GM21360 (cell line): ENCODE measurements around the gene PKMYT1.

ENCODE experiments used
- ATAC-seq: cut with Tn5 transposase; IDR thresholded peaks from one replicate; pipeline ENCODE4 v1.9.1; 2021; ENCODE audit warnings: mild to moderate bottlenecking, moderate library complexity; ENCODE audit not compliant: unreplicated experiment

Gene PKMYT1

GRCh38 chr16:2974319-2975056 is 5.8 kb downstream of the PKMYT1 start:
- no peak for ATAC-seq

- ATAC-seq, result no peak
Observed at GRCh38 chr16:2973605-2974318, 6.5 kb downstream of the PKMYT1 start.

- no peak for ATAC-seq
Observed at GRCh38 chr16:2973093-2973492, 7.2 kb downstream of the PKMYT1 start.

GRCh38 chr16:2971985-2972784 is 8.1 kb downstream of the PKMYT1 start:
- no peak for ATAC-seq

GRCh38 chr16:2971134-2971984 is 8.9 kb downstream of the PKMYT1 start:
- ATAC-seq, result no peak

GRCh38 chr16:2970563-2970962 is 9.7 kb downstream of the PKMYT1 start:
- no peak for ATAC-seq

GRCh38 chr16:2969545-2970521 is 10.4 kb downstream of the PKMYT1 start:
- ATAC-seq, result peak; percentile 39

GRCh38 chr16:2968738-2969544 is 11.3 kb downstream of the PKMYT1 start, which contains the start of gene PAQR4:
TSS of gene PAQR4 (plus strand) at chr16:2969348. CDS start at chr16:2969675, 327 bp downstream.
- ATAC-seq, result peak; percentile 61

DNA sequence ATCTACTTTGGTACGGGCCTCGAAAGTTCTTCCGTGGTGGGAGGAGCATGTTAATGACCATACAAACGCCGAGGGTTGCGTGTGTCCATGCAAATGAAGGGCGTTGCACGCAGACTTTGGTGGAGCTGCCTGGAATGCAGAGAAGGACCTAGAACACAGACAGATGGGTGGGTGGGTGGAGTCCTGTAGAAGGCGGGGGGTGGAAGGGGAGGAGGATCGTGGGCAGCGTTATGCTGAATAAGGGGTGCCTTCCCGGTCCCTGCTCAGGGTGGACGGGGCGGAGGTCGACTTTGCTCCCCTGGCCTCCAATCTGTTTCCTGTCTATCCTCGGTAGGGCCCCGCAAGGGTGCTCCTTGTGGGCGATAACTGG is 11.9 kb downstream of the PKMYT1 start:
- ATAC-seq, result no peak

DNA sequence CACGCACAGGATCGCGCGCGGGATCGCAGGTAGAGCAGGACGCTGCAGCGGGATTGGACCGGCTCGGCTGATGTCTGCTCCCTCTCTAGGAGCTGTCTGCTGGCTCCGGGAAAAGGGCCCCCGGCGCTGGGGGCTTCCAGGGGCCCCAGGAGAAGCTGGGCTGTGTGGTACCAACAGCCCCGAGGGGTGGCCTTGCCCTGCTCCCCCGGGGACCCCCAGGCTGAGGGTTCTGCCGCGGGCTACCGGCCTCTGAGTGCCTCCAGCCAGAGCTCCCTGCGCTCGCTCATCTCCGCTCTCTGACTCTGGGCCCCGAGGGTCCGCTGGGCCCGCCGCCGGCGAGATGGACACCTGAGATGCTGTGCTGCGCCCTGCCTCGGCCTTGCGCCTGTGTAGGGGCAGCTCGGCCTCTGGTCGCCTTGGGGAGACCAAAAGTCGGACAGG is 12.5 kb downstream of the PKMYT1 start:
- ATAC-seq, result no peak

GRCh38 chr16:2967211-2967631 is 13.0 kb downstream of the PKMYT1 start:
- no peak for ATAC-seq

GRCh38 chr16:2966808-2967191 is 13.4 kb downstream of the PKMYT1 start:
- ATAC-seq, result no peak

DNA sequence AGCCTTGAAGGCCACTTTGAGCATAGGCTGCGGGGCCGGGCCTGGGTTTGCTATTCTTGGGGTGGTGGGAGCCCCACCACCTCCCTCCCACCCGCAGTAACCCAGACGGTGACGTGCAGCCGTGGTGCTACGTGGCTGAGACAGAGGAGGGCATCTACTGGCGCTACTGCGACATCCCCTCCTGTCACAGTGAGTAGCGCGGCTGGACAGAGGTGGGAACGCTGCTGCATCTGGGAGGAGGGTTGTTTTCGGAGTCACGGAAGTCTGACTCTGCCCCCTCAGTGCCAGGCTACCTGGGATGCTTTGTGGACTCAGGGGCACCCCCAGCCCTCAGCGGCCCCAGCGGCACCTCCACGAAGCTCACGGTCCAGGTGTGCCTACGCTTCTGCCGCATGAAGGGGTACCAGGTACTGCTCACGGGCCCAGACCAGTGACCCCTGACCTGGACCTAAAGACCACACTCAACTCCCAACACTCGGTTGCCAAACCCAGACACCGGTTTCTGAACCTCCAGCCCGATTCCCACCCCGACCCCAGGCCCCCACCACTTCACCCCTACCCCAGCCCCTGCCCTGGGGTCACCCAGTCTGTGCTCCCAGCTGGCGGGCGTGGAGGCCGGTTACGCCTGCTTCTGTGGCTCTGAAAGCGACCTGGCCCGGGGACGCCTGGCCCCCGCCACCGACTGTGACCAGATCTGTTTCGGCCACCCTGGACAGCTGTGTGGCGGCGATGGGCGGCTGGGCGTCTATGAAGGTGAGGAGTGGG is 14.0 kb downstream of the PKMYT1 start:
- no peak for ATAC-seq

- ATAC-seq, result no peak
Observed at GRCh38 chr16:2964475-2965336, 15.5 kb downstream of the PKMYT1 start.

- no peak for ATAC-seq
Observed at GRCh38 chr16:2963723-2964474, 16.3 kb downstream of the PKMYT1 start, which contains the start of gene KREMEN2. TSS of gene KREMEN2 (plus strand) at chr16:2964275. CDS start at chr16:2964521, 246 bp downstream.
